B cell (primary cell): Measurements from ENCODE around the gene IQGAP1. TPM values are rescaled to one million over a fixed set of nuclear protein-coding genes. Genes with fewer than 3 reads are reported as not detected.

Source experiments
- ATAC-seq: fragments of 200-7000 bp; cut with Tn5 transposase; one replicate; pipeline ENCODE4 v1.10.0; 2021; ENCODE audit warnings: low read depth, mild to moderate bottlenecking, moderate number of reproducible peaks, moderate library complexity
- CTCF ChIA-PET: fragments of 350-600 bp; sonication (Branson Sonifier 250); formaldehyde crosslinking; loops from one replicate; lab custom pipeline; 2021; ENCODE audit warnings: antibody characterized with exemption, inconsistent platforms; lab: Charles Lee
- POLR2A ChIA-PET: fragments of 350-600 bp; sonication (Branson Sonifier 250); formaldehyde crosslinking; loops from one replicate; lab custom pipeline; 2021; ENCODE audit warnings: antibody characterized with exemption; lab: Charles Lee
- DNase-seq: peaks from one replicate; pipeline ENCODE4 v3.0.0; 2013
- H2AFZ ChIP-seq: 2 replicates; pipeline ENCODE4 v1.6.1; 2012; ENCODE audit warnings: mild to moderate bottlenecking, low read depth, low read length; ENCODE audit not compliant: insufficient read depth, poor library complexity, severe bottlenecking
- H3K27ac ChIP-seq, 2 donors: 1 replicate in 1 of 2; 2 replicates in 1 of 2; pipeline ENCODE4 v1.5.1; 2012 to 2013; ENCODE audit warnings: low read length in 2 of 2, mild to moderate bottlenecking in 2 of 2, moderate library complexity in 1 of 2
- H3K27me3 ChIP-seq, 4 experiments: fragments of 200-600 bp in 1 of 4; sonication (generic) in 1 of 4; replicated peaks in 1 of 4; 1 replicate in 2 of 4; 2 replicates in 2 of 4; pipeline versions ENCODE4 v1.6.1 to v1.7.0; 2013 to 2016; ENCODE audit warnings: low read length in 3 of 4, mild to moderate bottlenecking in 2 of 4, mixed read lengths in 1 of 4, moderate library complexity in 1 of 4; ENCODE audit not compliant: insufficient read depth in 4 of 4, control insufficient read depth in 3 of 4; ENCODE audit errors: control extremely low read depth in 1 of 4
- H3K36me3 ChIP-seq, 2 experiments: replicated peaks in 1 of 2; 1 replicate in 1 of 2; 2 replicates in 1 of 2; pipeline versions ENCODE4 v1.6.1 to v1.7.1; 2013; ENCODE audit warnings: low read length in 1 of 2; ENCODE audit not compliant: insufficient read depth in 2 of 2, control insufficient read depth in 1 of 2; ENCODE audit errors: control extremely low read depth in 1 of 2, extremely low read depth in 1 of 2
- H3K4me1 ChIP-seq, 2 donors: fragments of 200-600 bp in 1 of 2; sonication (generic) in 1 of 2; 1 replicate in 1 of 2; 2 replicates in 1 of 2; pipeline versions ENCODE4 v1.5.1 to v1.6.1; 2013 to 2017; ENCODE audit warnings: low read length in 2 of 2; ENCODE audit not compliant: control insufficient read depth in 2 of 2, insufficient read depth in 2 of 2
- H3K4me2 ChIP-seq: replicated peaks from 2 replicates; pipeline ENCODE3; 2012; ENCODE audit warnings: mild to moderate bottlenecking, low read depth, low read length; ENCODE audit not compliant: poor library complexity, severe bottlenecking
- H3K4me3 ChIP-seq, 5 experiments: fragments of 200-600 bp in 1 of 5; sonication (generic) in 1 of 5; 1 replicate in 3 of 5; 2 replicates in 2 of 5; pipeline versions ENCODE4 v1.5.1 to v1.7.0; 2011 to 2016; ENCODE audit warnings: low read length in 4 of 5, mild to moderate bottlenecking in 4 of 5, low read depth in 2 of 5, control low read depth in 1 of 5, moderate library complexity in 1 of 5; ENCODE audit not compliant: insufficient read depth in 1 of 5; ENCODE audit errors: control extremely low read depth in 1 of 5, extremely low read depth in 1 of 5
- H3K79me2 ChIP-seq: fragments of 200-600 bp; sonication (generic); one replicate; pipeline ENCODE4 v1.6.0; 2016; ENCODE audit warnings: low read length; ENCODE audit not compliant: control insufficient read depth, insufficient read depth
- H3K9ac ChIP-seq: fragments of 200-600 bp; sonication (generic); 2 replicates; pipeline ENCODE4 v1.6.1; 2017; ENCODE audit warnings: mild to moderate bottlenecking, low read length, moderate library complexity
- H3K9me3 ChIP-seq, 3 donors: one replicate each; pipeline versions ENCODE4 v1.6.1 to v1.7.1; 2013; ENCODE audit warnings: low read length in 2 of 3; ENCODE audit not compliant: control insufficient read depth in 2 of 3, insufficient read depth in 1 of 3; ENCODE audit errors: control extremely low read depth in 1 of 3
- H4K20me1 ChIP-seq: 2 replicates; pipeline ENCODE4 v1.6.0; 2012; ENCODE audit warnings: mild to moderate bottlenecking, low read length; ENCODE audit not compliant: insufficient read depth, control insufficient read depth, poor library complexity, severe bottlenecking
- H3K27ac Mint-ChIP-seq: one replicate; pipeline ENCODE4 v1.8.0; 2021; ENCODE audit warnings: mixed read lengths
- H3K27me3 Mint-ChIP-seq: one replicate; pipeline ENCODE4 v1.8.0; 2021; ENCODE audit warnings: mixed read lengths
- H3K4me1 Mint-ChIP-seq: one replicate; pipeline ENCODE4 v1.8.0; 2021; ENCODE audit warnings: mixed read lengths
- H3K4me3 Mint-ChIP-seq: one replicate; pipeline ENCODE4 v1.8.0; 2021; ENCODE audit warnings: mixed read lengths
- H3K9me3 Mint-ChIP-seq: one replicate; pipeline ENCODE4 v1.8.0; 2022; ENCODE audit warnings: mixed read lengths; ENCODE audit not compliant: insufficient read depth
- EZH2 ChIP-seq: IDR thresholded peaks from 2 replicates; pipeline ENCODE4 v1.6.1; 2012; ENCODE audit warnings: borderline replicate concordance, low read depth, mild to moderate bottlenecking, moderate library complexity, low read length; ENCODE audit not compliant: insufficient read depth, poor library complexity, severe bottlenecking
- WGBS: methylation state at CpG from one replicate; pipeline ENCODE4 v1.1.5; 2013; ENCODE audit warnings: missing lambda C conversion rate; ENCODE audit not compliant: insufficient coverage; 5-methylcytosine and 5-hydroxymethylcytosine counted together
- intact Hi-C: fragments of 100-400 bp; cut with micrococcal nuclease; formaldehyde crosslinking; loops from one replicate; pipeline ENCODE4 v1.10.0; 2022
- polyA plus RNA-seq: library from polyadenylated mRNA; depleted of rRNA; stranded (reverse); fragments of >200 nt; gene quantifications from 2 replicates; pipeline ENCODE4 v1.2.3, GENCODE V29; 2012
- total RNA-seq, 2 donors: library from RNA; stranded (reverse); fragments of 120-200 nt in 1 of 2; gene quantifications; 1 replicate in 1 of 2; 2 replicates in 1 of 2; pipeline versions ENCODE4 v1.2.3 to v1.2.4, GENCODE V29; 2013 to 2022
- TF ChIP-seq, protein P1 (sequence below): fragments of 200-600 bp; IDR thresholded peaks from one replicate; pipeline ENCODE4 v1.8.0; 2022; ENCODE audit warnings: antibody characterized with exemption, mild to moderate bottlenecking

The IQGAP1 gene
- total and polyA plus RNA-seq, 2 donors (not counting 1 experiment from before 2014, with no cell fraction given) = 49.7 to 216 TPM

DNA sequence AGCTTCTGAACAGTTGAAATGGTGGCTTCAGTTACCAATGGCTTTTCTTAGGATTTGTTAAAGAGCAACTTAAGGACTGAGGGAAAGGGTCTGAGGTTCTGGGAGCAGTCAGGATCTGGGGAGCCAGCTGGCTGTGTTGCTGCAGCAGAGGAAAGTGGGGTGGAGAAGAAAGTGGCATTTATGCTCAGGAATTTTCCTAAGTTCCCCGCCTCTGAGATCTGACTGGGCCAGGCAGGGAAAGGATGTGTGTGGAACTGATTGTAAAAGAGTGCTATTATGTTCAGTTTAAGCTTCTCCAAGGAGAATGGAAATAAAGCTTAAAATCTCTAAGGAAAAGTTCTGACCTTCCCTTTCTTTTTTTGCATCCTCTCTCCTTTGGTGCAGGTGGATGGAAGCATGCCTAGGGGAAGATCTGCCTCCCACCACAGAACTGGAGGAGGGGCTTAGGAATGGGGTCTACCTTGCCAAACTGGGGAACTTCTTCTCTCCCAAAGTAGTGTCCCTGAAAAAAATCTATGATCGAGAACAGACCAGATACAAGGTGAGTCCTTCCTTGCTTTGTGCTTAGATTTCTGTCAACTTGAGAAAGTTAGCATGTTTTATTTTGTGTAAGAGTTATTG lies 37.8 kb downstream of the IQGAP1 start:
- WGBS = 100% methylated on average over 1 of the region's 2 CpGs
- peaks cover 57% of the 10 kb centered on the region for H3K79me2 ChIP-seq
- POLR2A ChIA-PET = no interaction called here
- H3K4me3 ChIP-seq = no peak overlapping the region
- peaks cover 55% of the 10 kb centered on the region for H4K20me1 ChIP-seq
- no peak for ATAC-seq
- Mint-ChIP-seq H3K9me3 (no peaks in the 10 kb centered on the region), H3K4me1 (peaks cover 25% of the 10 kb centered on the region), H3K27me3 (no peaks in the 10 kb centered on the region), H3K27ac (no peak overlapping the region), H3K4me3 (no peak overlapping the region)
- no peak overlapping the region for H3K4me2 ChIP-seq
- H3K9me3 ChIP-seq = no peaks in the 10 kb centered on the region
- H3K9ac ChIP-seq = no peak overlapping the region
- H3K36me3 ChIP-seq = peaks cover 0 to 39% of the 10 kb centered on the region in 2 experiments
- peaks cover 18 to 23% of the 10 kb centered on the region in 2 donors for H3K4me1 ChIP-seq
- no peak overlapping the region for H3K27ac ChIP-seq
- CTCF ChIA-PET = no interaction called here
- TF ChIP-seq EZH2 = no peak
- TF ChIP-seq, protein P1, sequence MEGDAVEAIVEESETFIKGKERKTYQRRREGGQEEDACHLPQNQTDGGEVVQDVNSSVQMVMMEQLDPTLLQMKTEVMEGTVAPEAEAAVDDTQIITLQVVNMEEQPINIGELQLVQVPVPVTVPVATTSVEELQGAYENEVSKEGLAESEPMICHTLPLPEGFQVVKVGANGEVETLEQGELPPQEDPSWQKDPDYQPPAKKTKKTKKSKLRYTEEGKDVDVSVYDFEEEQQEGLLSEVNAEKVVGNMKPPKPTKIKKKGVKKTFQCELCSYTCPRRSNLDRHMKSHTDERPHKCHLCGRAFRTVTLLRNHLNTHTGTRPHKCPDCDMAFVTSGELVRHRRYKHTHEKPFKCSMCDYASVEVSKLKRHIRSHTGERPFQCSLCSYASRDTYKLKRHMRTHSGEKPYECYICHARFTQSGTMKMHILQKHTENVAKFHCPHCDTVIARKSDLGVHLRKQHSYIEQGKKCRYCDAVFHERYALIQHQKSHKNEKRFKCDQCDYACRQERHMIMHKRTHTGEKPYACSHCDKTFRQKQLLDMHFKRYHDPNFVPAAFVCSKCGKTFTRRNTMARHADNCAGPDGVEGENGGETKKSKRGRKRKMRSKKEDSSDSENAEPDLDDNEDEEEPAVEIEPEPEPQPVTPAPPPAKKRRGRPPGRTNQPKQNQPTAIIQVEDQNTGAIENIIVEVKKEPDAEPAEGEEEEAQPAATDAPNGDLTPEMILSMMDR = no peak
- H2AFZ ChIP-seq = no peak overlapping the region
- no peaks in the 10 kb centered on the region for H3K27me3 ChIP-seq
- intact Hi-C loops = no loop called here
- DNase-seq = no peak

GRCh38 chr15:90427185-90427584 lies 39.1 kb downstream of the IQGAP1 start:
- Mint-ChIP-seq H3K4me1 (peaks cover 25% of the 10 kb centered on the region), H3K9me3 (no peaks in the 10 kb centered on the region), H3K4me3 (no peak overlapping the region), H3K27ac (peak overlapping the region; percentile 15), H3K27me3 (no peaks in the 10 kb centered on the region)
- intact Hi-C loops = no loop called here
- TF ChIP-seq EZH2 = no peak
- TF ChIP-seq, protein P1 = no peak
- CTCF ChIA-PET = no interaction called here
- no peaks in the 10 kb centered on the region for H3K27me3 ChIP-seq
- peaks cover 0 to 45% of the 10 kb centered on the region in 2 experiments for H3K36me3 ChIP-seq
- no peak overlapping the region for H3K27ac ChIP-seq
- H3K4me2 ChIP-seq = no peak overlapping the region
- DNase-seq (no peak), ATAC-seq (no peak)
- H3K4me1 ChIP-seq = peaks cover 12 to 14% of the 10 kb centered on the region in 2 donors
- H2AFZ ChIP-seq = no peak overlapping the region
- no peak overlapping the region for H3K4me3 ChIP-seq
- WGBS = 100% methylated on average over 1 of the region's 5 CpGs
- H3K9ac ChIP-seq = no peak overlapping the region
- H3K9me3 ChIP-seq = no peaks in the 10 kb centered on the region
- POLR2A ChIA-PET = no interaction called here
- peaks cover 44% of the 10 kb centered on the region for H3K79me2 ChIP-seq
- H4K20me1 ChIP-seq = peaks cover 41% of the 10 kb centered on the region
